Right forelimb (tissue), 1 donor: Measurements from ENCODE around the gene SETD7.
"Not testable (repeated sequence)": the region's sequence is repeated elsewhere in the genome, so short reads cannot be mapped to it uniquely, and the experiment has no call there.

Source experiments
- DNase-seq: peaks from one replicate; pipeline ENCODE4 v3.0.0-alpha.2; 2018

The SETD7 gene

GRCh38 chr4:139506774-139507173 is 49.2 kb downstream of the SETD7 start:
- no peak for DNase-seq

GRCh38 chr4:139503622-139504166 is 52.3 kb downstream of the SETD7 start:
- no peak for DNase-seq

GRCh38 chr4:139501927-139502899 is 53.8 kb downstream of the SETD7 start:
- no peak for DNase-seq

DNA sequence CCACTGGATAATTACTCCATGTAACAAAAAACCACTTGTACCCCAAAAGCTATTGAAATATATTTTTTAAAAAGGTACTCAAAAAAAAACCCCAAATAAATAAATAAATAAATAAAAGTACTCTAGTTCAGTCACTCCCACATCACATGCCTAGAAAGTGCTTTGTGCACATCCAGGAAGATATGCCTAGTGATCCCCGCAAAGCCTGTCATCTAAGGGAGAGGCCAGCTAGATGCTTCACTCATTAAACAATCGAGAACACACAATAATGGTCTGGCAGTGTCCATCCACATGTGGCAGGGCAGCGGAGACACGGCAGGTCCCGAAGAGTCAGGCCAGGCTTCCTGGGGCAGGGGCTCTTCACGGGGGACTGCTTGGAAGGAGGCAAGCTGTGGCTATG is 54.5 kb downstream of the SETD7 start:
- no peak for DNase-seq

- DNase-seq = no peak
These were observed 54.9 kb downstream of the SETD7 start for GRCh38 chr4:139501117-139501516.

- no peak for DNase-seq
These were observed 56.8 kb downstream of the SETD7 start for GRCh38 chr4:139499186-139499585.

DNA sequence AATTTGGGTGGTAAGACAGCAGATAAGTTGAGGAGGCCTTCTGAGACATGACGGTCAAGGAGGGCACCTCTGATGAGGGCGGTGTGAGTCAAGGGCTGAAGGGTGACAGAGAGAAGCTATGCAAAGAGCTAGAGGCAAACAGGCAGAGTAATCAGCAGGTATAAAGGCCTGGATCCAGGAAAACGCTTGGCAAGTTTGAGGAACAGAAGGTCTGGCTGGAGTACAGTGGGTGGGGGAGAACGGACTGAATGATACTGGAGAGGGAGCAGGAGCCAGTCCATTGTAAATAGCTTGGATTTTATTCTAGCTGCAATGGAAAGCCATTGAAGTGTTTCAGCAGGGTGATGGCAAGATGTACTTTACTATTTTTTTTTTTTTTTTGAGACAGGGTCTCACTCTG is 62.8 kb downstream of the SETD7 start:
- no peak for DNase-seq

DNA sequence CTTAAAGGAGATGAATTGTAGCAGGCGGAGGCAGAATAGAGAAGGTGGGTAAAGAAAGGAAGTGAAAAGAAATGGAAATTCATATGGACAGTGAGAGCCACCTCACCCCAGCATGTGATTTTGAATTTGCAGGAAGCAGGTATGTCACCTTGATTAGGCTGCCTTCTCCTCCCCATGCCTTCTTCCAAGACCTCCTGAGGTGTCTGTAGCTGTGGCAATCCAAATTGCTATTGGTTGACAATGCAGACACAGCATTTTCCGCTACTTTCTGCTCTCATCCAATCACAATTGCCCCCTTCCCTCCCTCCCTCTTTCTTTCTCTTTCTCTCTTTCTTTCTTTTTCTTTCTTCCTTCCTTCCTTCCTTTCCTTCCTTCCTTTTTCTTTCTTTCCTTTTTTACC is 63.6 kb downstream of the SETD7 start:
- no peak for DNase-seq

- no peak for DNase-seq
These were observed 66.4 kb downstream of the SETD7 start for GRCh38 chr4:139489638-139490037.

GRCh38 chr4:139488442-139488841 is 67.6 kb downstream of the SETD7 start:
- DNase-seq = no peak

DNA sequence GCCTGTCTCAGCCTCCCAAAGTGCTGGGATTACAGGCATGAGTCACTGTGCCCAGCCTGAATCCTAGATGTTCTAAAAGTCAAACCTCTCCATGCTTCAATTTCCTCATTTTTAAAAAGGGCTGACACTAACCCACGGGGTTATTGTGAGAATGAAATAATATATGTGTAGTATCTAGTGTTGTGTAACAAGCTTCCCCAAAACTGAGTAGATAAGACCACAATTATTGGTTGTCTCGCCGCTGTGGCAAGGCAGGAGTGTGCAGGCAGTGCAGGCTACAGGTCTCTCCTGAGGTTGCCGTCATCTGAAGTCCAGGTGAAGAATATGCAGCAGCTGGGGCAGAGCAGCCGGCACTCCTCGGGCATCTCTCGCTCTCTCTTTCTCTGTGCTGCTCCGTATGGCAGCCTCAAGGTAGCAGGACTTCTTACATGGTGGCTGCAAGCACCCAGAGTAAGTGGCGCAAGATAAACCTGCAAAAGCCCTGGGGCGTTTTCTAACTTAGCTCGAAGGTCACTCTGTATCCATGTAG is 71.2 kb downstream of the SETD7 start:
- DNase-seq = no peak

- no peak for DNase-seq
These were observed 73.0 kb downstream of the SETD7 start for GRCh38 chr4:139483000-139483399.

GRCh38 chr4:139481465-139481864 is 74.6 kb downstream of the SETD7 start:
- DNase-seq = no peak

DNA sequence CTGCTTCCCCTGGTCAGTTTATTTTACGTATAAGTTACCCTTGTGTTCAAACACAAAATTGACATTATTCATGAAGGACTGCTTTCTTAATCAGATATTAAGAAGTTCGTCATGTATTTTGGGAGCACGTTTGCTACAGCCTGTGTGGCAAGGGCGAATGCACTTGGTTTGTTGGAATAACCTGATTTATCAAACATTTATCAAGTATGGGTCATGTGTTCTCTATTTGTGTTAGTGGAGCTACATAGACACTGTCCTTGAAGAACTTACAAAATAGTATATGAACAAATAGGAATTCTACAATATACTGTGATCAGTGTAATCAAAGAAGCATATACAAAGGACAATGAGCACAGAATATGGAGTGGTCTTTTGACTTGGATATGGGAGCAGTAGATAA is 79.7 kb downstream of the SETD7 start:
- no peak for DNase-seq

- DNase-seq = no peak
These were observed 83.2 kb downstream of the SETD7 start for GRCh38 chr4:139472852-139473251.

DNA sequence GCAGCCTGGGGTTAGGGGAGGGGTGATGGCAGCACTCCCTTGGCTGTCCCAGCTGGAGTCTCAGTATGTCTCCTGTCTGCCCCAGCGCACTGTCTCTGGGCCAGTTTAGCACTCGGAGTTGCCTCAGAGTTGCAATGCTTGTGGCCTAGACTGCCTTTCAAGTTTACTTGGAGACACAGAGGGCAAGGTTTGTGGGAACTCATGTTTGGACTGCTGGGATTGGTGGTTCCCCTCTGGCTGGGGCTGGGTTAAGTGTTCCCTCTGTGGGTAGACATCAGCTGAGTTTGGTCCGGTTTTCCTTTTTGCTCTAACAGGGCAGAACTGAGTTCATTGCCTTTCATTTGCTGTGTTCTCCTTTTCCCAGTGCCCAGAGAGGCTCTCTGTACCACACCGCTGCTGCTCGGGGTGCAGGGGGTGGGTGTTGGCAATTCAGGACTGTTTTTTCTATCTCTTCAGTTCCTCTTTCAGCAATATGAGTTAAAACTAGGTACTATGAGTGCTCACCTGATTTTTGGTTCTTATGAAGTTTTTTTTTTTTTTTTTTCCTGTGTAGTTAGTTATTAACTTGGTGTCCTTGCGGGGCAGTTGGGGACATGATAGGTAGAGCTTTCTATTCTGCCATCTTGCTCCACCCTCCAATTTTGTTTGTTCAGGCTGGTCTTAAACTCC is 84.9 kb downstream of the SETD7 start:
- no peak for DNase-seq

DNA sequence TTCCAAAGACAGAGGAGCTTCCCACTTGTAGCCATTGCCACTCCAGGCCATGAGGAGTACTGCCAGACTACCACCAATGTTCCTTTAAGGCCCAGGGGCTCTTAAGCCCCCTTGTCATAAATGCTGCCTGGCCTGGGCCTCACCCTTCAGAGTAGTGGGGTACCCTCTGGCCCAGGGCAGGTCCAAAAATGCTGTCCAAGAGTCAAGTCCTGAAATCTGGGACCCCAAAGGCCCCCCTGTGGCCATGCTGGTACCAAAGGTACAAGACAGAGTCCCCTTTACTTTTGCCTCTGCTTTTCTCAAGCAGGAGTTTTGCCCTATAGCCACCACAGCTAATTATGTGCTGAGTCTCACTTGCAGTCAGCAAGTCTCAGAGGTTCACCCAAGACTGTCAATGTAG is 85.7 kb downstream of the SETD7 start:
- no peak for DNase-seq

- no peak for DNase-seq
These were observed 86.2 kb downstream of the SETD7 start for GRCh38 chr4:139469869-139470268.

DNA sequence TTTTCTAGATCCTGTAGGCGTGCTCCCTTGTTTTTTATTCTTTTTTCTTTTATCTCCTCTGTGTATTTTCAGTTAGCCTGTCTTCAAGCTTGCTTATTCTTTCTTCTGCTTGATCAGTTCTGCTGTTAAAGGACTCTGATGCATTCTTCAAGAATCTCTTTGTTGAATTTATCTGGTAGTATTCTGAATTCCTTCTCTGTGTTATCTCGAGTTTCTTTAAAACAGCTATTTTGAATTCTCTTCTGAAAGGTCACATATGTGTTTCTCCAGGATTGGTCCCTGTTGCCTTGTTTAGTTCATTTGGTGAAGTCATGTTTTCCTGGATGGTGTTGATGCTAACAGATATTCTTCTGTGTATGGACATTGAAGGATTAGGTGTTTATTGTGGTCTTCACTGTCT is 86.8 kb downstream of the SETD7 start:
- DNase-seq = no peak

GRCh38 chr4:139468756-139469155 is 87.3 kb downstream of the SETD7 start:
- DNase-seq = not testable (repeated sequence)

- no peak for DNase-seq
These were observed 90.1 kb downstream of the SETD7 start for GRCh38 chr4:139465922-139466321.

GRCh38 chr4:139464512-139464911 is 91.5 kb downstream of the SETD7 start:
- DNase-seq = not testable (repeated sequence)

DNA sequence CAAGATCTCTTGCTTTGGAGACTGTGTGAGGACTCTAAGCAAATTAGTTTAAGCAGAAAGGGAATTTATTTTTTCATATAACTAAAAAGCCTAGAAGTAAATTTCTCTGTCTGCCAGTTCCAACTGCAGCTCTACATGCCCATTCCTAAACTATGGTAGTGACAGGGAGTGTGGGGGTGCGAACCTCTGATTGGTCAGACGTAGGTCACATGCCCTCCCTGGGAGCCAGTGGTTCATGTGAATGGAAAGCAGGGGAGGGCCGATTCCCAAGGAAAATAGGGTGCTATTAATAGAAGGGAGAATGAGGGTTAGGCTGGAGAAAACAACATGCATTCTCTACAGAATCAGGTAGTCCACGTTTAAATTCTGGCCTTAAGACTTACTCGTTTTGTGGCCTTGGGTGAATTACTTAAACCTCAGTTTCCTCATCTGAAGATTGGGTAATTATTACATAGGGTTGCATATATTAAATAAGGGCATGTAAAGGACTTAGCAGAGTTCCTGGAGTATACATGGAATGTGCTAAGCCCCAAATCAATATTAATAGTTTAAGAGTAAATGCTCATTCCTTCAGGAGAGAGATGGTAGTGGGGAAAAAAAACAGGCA is 94.9 kb downstream of the SETD7 start:
- DNase-seq = no peak
